GDM1 (cell line): ENCODE results near the gene WFDC2.

Experiments used
- DNase-seq: peaks from one replicate; lab custom pipeline; 2025; lab: John Stamatoyannopoulos, UW

WFDC2 gene

GRCh38 chr20:45497971-45498494 is 28.5 kb downstream of the WFDC2 start:
- no peak for DNase-seq

- DNase-seq: no peak
These were observed 30.5 kb downstream of the WFDC2 start for GRCh38 chr20:45500022-45500421.

- DNase-seq: no peak
These were observed 32.0 kb downstream of the WFDC2 start for GRCh38 chr20:45501600-45501999.

- DNase-seq: no peak
These were observed 33.0 kb downstream of the WFDC2 start for GRCh38 chr20:45502561-45502960.

GRCh38 chr20:45503403-45503802 is 33.9 kb downstream of the WFDC2 start:
- no peak for DNase-seq

GRCh38 chr20:45506398-45506797 is 36.8 kb downstream of the WFDC2 start:
- no peak for DNase-seq

GRCh38 chr20:45507011-45507820 is 37.7 kb downstream of the WFDC2 start:
- no peak for DNase-seq

GRCh38 chr20:45508068-45508886 is 38.7 kb downstream of the WFDC2 start:
- DNase-seq: no peak

GRCh38 chr20:45509091-45509490 is 39.5 kb downstream of the WFDC2 start:
- DNase-seq: no peak

- no peak for DNase-seq
These were observed 40.8 kb downstream of the WFDC2 start for GRCh38 chr20:45510242-45510862.

- no peak for DNase-seq
These were observed 45.8 kb downstream of the WFDC2 start, which contains the start of gene SPINT3 for GRCh38 chr20:45515147-45515913. Gene SPINT3 (minus strand): TSS chr20:45515622. CDS start chr20:45515608, 14 bp downstream.

- DNase-seq: no peak
These were observed 48.7 kb downstream of the WFDC2 start for GRCh38 chr20:45518282-45518681.

GRCh38 chr20:45523821-45524220 is 54.3 kb downstream of the WFDC2 start:
- DNase-seq: no peak

- DNase-seq: no peak
These were observed 57.7 kb downstream of the WFDC2 start for GRCh38 chr20:45527294-45527693.
